Kidney epithelial cell (primary cell): ENCODE data around the gene VENTX. TPM values are rescaled to one million over a fixed set of nuclear protein-coding genes. Genes with fewer than 3 reads are reported as not detected.

Experiments
- DNase-seq: peaks from one replicate; pipeline ENCODE4 v3.0.0-alpha.2; 2010; ENCODE audit warnings: low read depth
- H3K27me3 ChIP-seq: 2 replicates; pipeline ENCODE4 v1.6.0; 2011; ENCODE audit warnings: low read length; ENCODE audit not compliant: control insufficient read depth, insufficient read depth
- H3K36me3 ChIP-seq: 2 replicates; pipeline ENCODE4 v1.5.1; 2011; ENCODE audit warnings: low read length; ENCODE audit not compliant: control insufficient read depth, insufficient read depth
- H3K4me3 ChIP-seq: 2 replicates; pipeline ENCODE4 v1.5.1; 2011; ENCODE audit warnings: low read depth, mild to moderate bottlenecking, control low read depth, low read length
- CTCF ChIP-seq: IDR thresholded peaks from 2 replicates; pipeline ENCODE4 v1.5.1; 2011; ENCODE audit warnings: mild to moderate bottlenecking, moderate library complexity, low read length, control low read depth, inconsistent platforms; ENCODE audit not compliant: insufficient read depth, poor library complexity, severe bottlenecking
- total RNA-seq: library from RNA; depleted of rRNA; stranded (reverse); fragments of >200 nt; gene quantifications from 2 replicates; pipeline ENCODE4 v1.2.3, GENCODE V29; 2015

VENTX gene
- total RNA-seq, 1 donor from 2014 or later = not detected

GRCh38 chr10:133241501-133242205 is 4.0 kb downstream of the VENTX start:
- Histone ChIP-seq H3K4me3 (no peak overlapping the region), H3K27me3 (peaks cover 80% of the 10 kb centered on the region)

GRCh38 chr10:133242611-133243356 is 5.1 kb downstream of the VENTX start:
- DNase-seq = no peak
- peaks cover 72% of the 10 kb centered on the region for H3K27me3 ChIP-seq
- no peaks in the 10 kb centered on the region for H3K36me3 ChIP-seq
- H3K4me3 ChIP-seq = no peak overlapping the region
- no peak for TF ChIP-seq CTCF

More at GRCh38 chr10:133241501-133242205, 4.0 kb downstream of the VENTX start:
- TF ChIP-seq CTCF = no peak
- no peak for DNase-seq
- H3K36me3 ChIP-seq = no peaks in the 10 kb centered on the region

DNA sequence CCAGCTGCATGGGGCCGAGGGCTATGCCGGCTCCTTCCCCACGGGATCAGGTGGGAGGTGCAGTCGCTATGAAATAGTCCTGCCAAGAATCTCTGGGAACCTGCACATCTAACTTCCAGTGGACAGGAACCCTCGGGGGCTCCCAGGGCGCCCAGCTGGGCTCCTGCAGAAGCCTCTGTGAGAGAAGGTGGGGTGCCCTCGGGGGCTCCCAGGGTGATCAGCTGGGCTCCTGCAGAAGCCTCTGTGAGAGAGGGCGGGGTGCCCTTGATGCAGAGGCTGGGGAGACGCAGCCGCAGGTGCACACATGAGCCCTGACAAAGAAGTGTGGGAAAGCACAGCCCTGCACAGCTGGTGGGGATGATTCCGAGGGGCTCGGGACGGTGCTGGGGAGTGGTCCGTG is 5.9 kb downstream of the VENTX start:
- no peak for TF ChIP-seq CTCF
- Histone ChIP-seq H3K27me3 (peaks cover 71% of the 10 kb centered on the region), H3K4me3 (no peak overlapping the region), H3K36me3 (no peaks in the 10 kb centered on the region)
- DNase-seq = no peak

GRCh38 chr10:133245439-133246235 is 8.0 kb downstream of the VENTX start:
- H3K4me3 ChIP-seq = no peak overlapping the region
- H3K36me3 ChIP-seq = no peaks in the 10 kb centered on the region
- TF ChIP-seq CTCF = no peak
- no peak for DNase-seq
- H3K27me3 ChIP-seq = peaks cover 67% of the 10 kb centered on the region

GRCh38 chr10:133246236-133246626 is 8.6 kb downstream of the VENTX start:
- Histone ChIP-seq H3K27me3 (peaks cover 63% of the 10 kb centered on the region), H3K4me3 (no peak overlapping the region), H3K36me3 (no peaks in the 10 kb centered on the region)
- no peak for DNase-seq
- TF ChIP-seq CTCF = no peak
